K562 (cell line): ENCODE results near the gene EEFSEC. TPM values are rescaled to one million over a fixed set of nuclear protein-coding genes. Genes with fewer than 3 reads are reported as not detected.
A peak's percentile ranks its signal among the peaks of the same experiment; 100 is the strongest.

Experiments used
- ATAC-seq: fragments of 200-7000 bp; cut with Tn5 transposase; 3 replicates; pipeline ENCODE4 v1.9.1; 2020; ENCODE audit warnings: moderate library complexity
- BruUV-seq: library from RNA; stranded (reverse); fragments of 400-500 nt; replicated peaks from 2 replicates; lab custom pipeline; 2021; lab: Mats Ljungman, UMichigan
- CTCF ChIA-PET: fragments of 300-600 bp; formaldehyde crosslinking; extraction: SDS; loops from one replicate; lab custom pipeline; 2021; ENCODE audit warnings: low intra/inter-chr PET ratio; lab: Yijun Ruan, JAX
- POLR2A ChIA-PET: fragments of 300-600, 350-650 bp; sonication (Branson Sonifier 250); formaldehyde crosslinking; extraction: SDS; loops from one replicate; lab custom pipeline; 2021; ENCODE audit warnings: antibody characterized with exemption, inconsistent platforms; lab: Yijun Ruan, JAX
- DNase-seq, 4 experiments: peaks; one replicate each; pipeline versions ENCODE4 v3.0.0 to v3.0.0-alpha.2; 2011 to 2018; ENCODE audit warnings: low spot score in 3 of 4, mixed read lengths in 3 of 4; ENCODE audit errors: extremely low read depth in 1 of 4
- FAIRE-seq: peaks from 2 replicates; lab custom pipeline; 2011; peaks lifted over from hg19 to GRCh38; lab: Jason Lieb, UNC
- H2AFZ ChIP-seq: 2 replicates; pipeline ENCODE4 v1.6.0; 2011; ENCODE audit warnings: low read depth, low read length, control low read depth, inconsistent platforms
- H3K27ac ChIP-seq: fragments of 200-600 bp; 3 replicates; pipeline ENCODE4 v1.8.0; 2011; ENCODE audit warnings: low read depth, mild to moderate bottlenecking, control low read depth, inconsistent platforms, low read length, moderate library complexity, mixed read lengths; ENCODE audit errors: extremely low read depth
- H3K27me3 ChIP-seq, 2 experiments: fragments of 300-600 bp in 1 of 2; 2 replicates in 1 of 2; 3 replicates in 1 of 2; pipeline versions ENCODE4 v1.6.0 to v1.8.0; 2011; ENCODE audit warnings: inconsistent platforms in 2 of 2, low read length in 2 of 2, mild to moderate bottlenecking in 1 of 2, mixed read lengths in 1 of 2, moderate library complexity in 1 of 2; ENCODE audit not compliant: control insufficient read depth in 2 of 2, insufficient read depth in 2 of 2
- H3K36me3 ChIP-seq: fragments of 300-600 bp; 3 replicates; pipeline ENCODE4 v1.8.0; 2011; ENCODE audit warnings: mild to moderate bottlenecking, low read length, inconsistent platforms; ENCODE audit not compliant: control insufficient read depth, insufficient read depth
- H3K4me1 ChIP-seq, 2 experiments: fragments of 200-600 bp in 1 of 2; replicated peaks in 1 of 2; 2 replicates in 1 of 2; 3 replicates in 1 of 2; pipeline versions ENCODE4 v1.5.1 to v1.8.0; 2011; ENCODE audit warnings: inconsistent platforms in 2 of 2, low read length in 2 of 2, mild to moderate bottlenecking in 1 of 2, mixed read lengths in 1 of 2, moderate library complexity in 1 of 2; ENCODE audit not compliant: control insufficient read depth in 2 of 2, insufficient read depth in 2 of 2
- H3K4me2 ChIP-seq: 2 replicates; pipeline ENCODE4 v1.6.1; 2011; ENCODE audit warnings: low read length, control low read depth, inconsistent platforms, mixed read lengths; ENCODE audit not compliant: insufficient read depth
- H3K4me3 ChIP-seq: fragments of 200-600 bp; sonication (generic), shearing (Covaris generic); 2 replicates; pipeline ENCODE4 v1.5.1; 2016; ENCODE audit warnings: control low read depth, inconsistent platforms
- H3K79me2 ChIP-seq: fragments of 200-600 bp; 3 replicates; pipeline ENCODE4 v1.8.0; 2011; ENCODE audit warnings: low read length, inconsistent platforms; ENCODE audit not compliant: control insufficient read depth, insufficient read depth
- H3K9ac ChIP-seq, 2 experiments: 2 replicates each; pipeline versions ENCODE4 v1.6.0 to v1.6.1; 2011; ENCODE audit warnings: low read depth in 2 of 2, low read length in 2 of 2, control low read depth in 1 of 2, inconsistent platforms in 1 of 2, mild to moderate bottlenecking in 1 of 2, mixed read lengths in 1 of 2; ENCODE audit not compliant: insufficient read depth in 1 of 2
- H3K9me1 ChIP-seq: one replicate; pipeline ENCODE4 v1.6.0; 2011; ENCODE audit warnings: inconsistent platforms, mild to moderate bottlenecking, low read length, moderate library complexity; ENCODE audit not compliant: control insufficient read depth, insufficient read depth
- H3K9me3 ChIP-seq: replicated peaks from 2 replicates; pipeline ENCODE4 v1.5.1; 2011; ENCODE audit warnings: low read depth, low read length, inconsistent platforms; ENCODE audit not compliant: control insufficient read depth, insufficient read depth
- H4K20me1 ChIP-seq: replicated peaks from 2 replicates; pipeline ENCODE4 v1.6.1; 2011; ENCODE audit warnings: low read length, inconsistent platforms, mixed read lengths; ENCODE audit not compliant: control insufficient read depth, insufficient read depth
- CBX3 ChIP-seq, 2 experiments: IDR thresholded peaks; 1 replicate in 1 of 2; 2 replicates in 1 of 2; pipeline ENCODE4 v1.6.1; 2012; ENCODE audit warnings: inconsistent platforms in 2 of 2, low read length in 2 of 2, borderline replicate concordance in 1 of 2, control low read depth in 1 of 2
- CCNT2 ChIP-seq: IDR thresholded peaks from 2 replicates; pipeline ENCODE4 v1.6.1; 2011; ENCODE audit warnings: borderline replicate concordance, low read depth, mild to moderate bottlenecking, moderate library complexity, mixed read lengths, low read length; ENCODE audit not compliant: insufficient read length; ENCODE audit errors: extremely low read depth
- NBN ChIP-seq: fragments of 450-650 bp; IDR thresholded peaks from 2 replicates; pipeline ENCODE4 v1.6.1; 2016; ENCODE audit warnings: low read depth, mild to moderate bottlenecking
- RCOR1 ChIP-seq, 2 experiments: IDR thresholded peaks; 2 replicates each; pipeline ENCODE4 v1.6.1; 2012; ENCODE audit warnings: low read depth in 2 of 2, low read length in 2 of 2, borderline replicate concordance in 1 of 2, improper control_type of control experiment in 1 of 2
- TAF9B ChIP-seq: fragments of 450-650 bp; IDR thresholded peaks from 2 replicates; pipeline ENCODE4 v1.6.1; 2018; ENCODE audit warnings: mild to moderate bottlenecking; ENCODE audit not compliant: partially characterized antibody
- TRIM28 ChIP-seq: fragments of 450-650 bp; IDR thresholded peaks from 2 replicates; pipeline ENCODE4 v1.6.1; 2017
- XRCC5 ChIP-seq: fragments of 200-400 bp; formaldehyde crosslinking; IDR thresholded peaks from 2 replicates; pipeline ENCODE4 v1.6.1; 2017; ENCODE audit warnings: low read depth, mild to moderate bottlenecking, low read length
- ZNF224 ChIP-seq: sonication (generic); formaldehyde crosslinking; IDR thresholded peaks from 2 replicates; pipeline ENCODE4 v1.8.0; 2022; ENCODE audit warnings: mild to moderate bottlenecking, missing genetic modification reagents
- WGBS: fragments of 100-300 bp; shearing (Covaris generic); methylation state at CpG from one replicate; pipeline ENCODE4 v1.1.6; 2016; ENCODE audit warnings: low coverage, mixed read lengths; ENCODE audit not compliant: insufficient coverage; ENCODE audit errors: missing lambda C conversion rate; 5-methylcytosine and 5-hydroxymethylcytosine counted together
- in situ Hi-C: fragments of 300-500 bp; cut with MboI; formaldehyde crosslinking; loops from 4 replicates; pipeline ENCODE4 v1.15.0; 2018; ENCODE audit warnings: inconsistent platforms, mixed read lengths
- intact Hi-C: fragments of 100-400 bp; cut with micrococcal nuclease; formaldehyde crosslinking; loops from 2 replicates; pipeline ENCODE4 v1.14.2; 2022
- polyA plus RNA-seq, 8 experiments: library from polyadenylated mRNA; depleted of rRNA in 4 of 8; stranded (reverse) in 5 of 8; unstranded in 3 of 8; fragments of >200 nt; fragmentation: Nextera tagmentation in 2 of 8; fragmentation: Illumina TruSeq in 1 of 8; extraction: Ambion mirVana in 2 of 8; extraction: Trizol in 1 of 8; gene quantifications; 2 replicates each; pipeline versions ENCODE4 v1.2.1 to v1.2.3, GENCODE V29; 2011 to 2014; ENCODE audit warnings: inconsistent platforms in 1 of 8, missing spikeins in 1 of 8
- total RNA-seq, 7 experiments: library from RNA; depleted of rRNA in 6 of 7; stranded (reverse); fragments of >200 nt in 6 of 7; fragmentation: Illumina TruSeq in 2 of 7; extraction: Trizol in 2 of 7; gene quantifications; 2 replicates each; pipeline versions ENCODE4 v1.2.1 to v1.2.3, GENCODE V29; 2011 to 2021; ENCODE audit warnings: low replicate concordance in 1 of 7

Gene EEFSEC
- total and polyA plus RNA-seq, 9 of the 15 experiments (the other 6 are each of a cell fraction or from before 2014, with no cell fraction given) = 0.35 to 11.8 (median 7.7) TPM

DNA sequence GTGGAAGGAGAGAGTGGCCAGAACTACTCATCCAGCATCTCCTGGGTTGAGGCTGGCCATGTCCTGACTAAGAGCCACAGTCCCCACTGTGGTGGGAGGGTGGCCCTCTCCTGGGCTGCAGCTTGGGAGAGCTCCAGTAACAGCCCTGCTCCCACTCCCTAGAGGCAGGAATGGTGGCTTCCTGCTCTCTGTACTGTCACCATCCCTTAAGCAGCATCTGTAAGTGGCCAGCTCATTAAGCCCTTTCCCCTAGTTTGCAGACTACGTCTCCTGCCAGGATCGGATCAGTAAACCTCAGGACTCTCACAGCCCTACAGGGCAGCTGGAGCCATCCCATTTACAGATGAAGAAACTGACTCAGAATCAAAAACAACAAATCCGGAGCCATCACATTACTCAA, 282.9 kb downstream of the EEFSEC start:
- Histone ChIP-seq H3K9ac (peak overlapping the region in 1 of 2 experiments; percentile 67; a peak in 1 of 4 replicates), H3K9me1 (no peaks in the 10 kb centered on the region), H3K4me3 (no peak overlapping the region), H2AFZ (no peak overlapping the region), H3K27ac (no peak overlapping the region), H3K27me3 (peaks cover 2 to 13% of the 10 kb centered on the region in 2 experiments; a peak in 3 of 5 replicates), H3K36me3 (no peaks in the 10 kb centered on the region), H3K4me2 (no peak overlapping the region), H3K9me3 (no peaks in the 10 kb centered on the region), H3K79me2 (no peaks in the 10 kb centered on the region), H4K20me1 (no peaks in the 10 kb centered on the region), H3K4me1 (peaks cover 4 to 31% of the 10 kb centered on the region in 2 experiments; a peak in 3 of 5 replicates)
- DNase-seq = no peak
- intact Hi-C loops (loop anchor here (5.0 to 10.0 kb wide), 3 partner anchors 149 to 261 kb away; no protein-coding TSS in a partner anchor), in situ Hi-C loops (no loop called here)
- WGBS = 59% methylated on average over 3 of the region's 3 CpGs
- POLR2A ChIA-PET = no interaction called here
- no peak for TF ChIP-seq ZNF224 (CRISPR knock-in tag)
- TF ChIP-seq XRCC5 = no peak
- no peak for TF ChIP-seq TRIM28
- TF ChIP-seq TAF9B = no peak
- TF ChIP-seq NBN = no peak
- TF ChIP-seq RCOR1 (IDR thresholded peaks at IDR 0.05; ENCODE audit: borderline replicate concordance in 1 of 2, low read depth in 2 of 2, low read length in 2 of 2) = no peak
- TF ChIP-seq CCNT2 = no peak
- no peak for TF ChIP-seq CBX3 (IDR thresholded peaks at IDR 0.05; ENCODE audit: borderline replicate concordance in 1 of 2, low read length in 2 of 2)
- no peak for FAIRE-seq
- BruUV-seq = no TSS peak
- CTCF ChIA-PET = no interaction called here
- ATAC-seq = no peak
